Suppressor macrophage treated with lipopolysaccharide for 1 hour (primary cell): Measurements from ENCODE around the gene UBE2D2.
"Not testable (repeated sequence)": the region's sequence is repeated elsewhere in the genome, so short reads cannot be mapped to it uniquely, and the experiment has no call there.

Experiments
- DNase-seq, 3 donors: peaks; one replicate each; pipeline ENCODE4 v3.0.0-alpha.2; 2020 to 2022

UBE2D2 gene

GRCh38 chr5:139549162-139549894, 11.8 kb upstream of the UBE2D2 start:
- no peak for DNase-seq

GRCh38 chr5:139550051-139550872, 10.9 kb upstream of the UBE2D2 start:
- peak in 1 of 3 donors; percentile 15 for DNase-seq

- peak; percentile 30 to 62 (median 44) for DNase-seq
These were observed 9.8 kb upstream of the UBE2D2 start for GRCh38 chr5:139551191-139551889.

- DNase-seq: no peak
These were observed 8.1 kb upstream of the UBE2D2 start for GRCh38 chr5:139552893-139553575.

GRCh38 chr5:139554264-139554663, 6.9 kb upstream of the UBE2D2 start:
- no peak for DNase-seq

- DNase-seq: no peak
These were observed 3.3 kb upstream of the UBE2D2 start for GRCh38 chr5:139557811-139558210.

- peak; percentile 42 to 68 (median 44) for DNase-seq
These were observed 714 bp downstream of the UBE2D2 start for GRCh38 chr5:139561655-139562451.

- no peak for DNase-seq
These were observed 1.7 kb downstream of the UBE2D2 start for GRCh38 chr5:139562847-139563246.

GRCh38 chr5:139565411-139566305, 4.5 kb downstream of the UBE2D2 start:
- DNase-seq: peak; percentile 40 to 58 (median 52)

GRCh38 chr5:139566611-139567010, 5.5 kb downstream of the UBE2D2 start:
- DNase-seq: peak; percentile 33 to 57 (median 45)

GRCh38 chr5:139569270-139569955, 8.3 kb downstream of the UBE2D2 start:
- DNase-seq: peak in 2 of 3 donors; percentile 39 to 43

GRCh38 chr5:139571543-139571942, 10.4 kb downstream of the UBE2D2 start:
- no peak for DNase-seq

GRCh38 chr5:139571966-139572365, 10.8 kb downstream of the UBE2D2 start:
- DNase-seq: no peak

GRCh38 chr5:139574641-139575312, 13.6 kb downstream of the UBE2D2 start:
- DNase-seq: peak; percentile 36 to 47 (median 44)

GRCh38 chr5:139575313-139575646, 14.1 kb downstream of the UBE2D2 start:
- no peak for DNase-seq

GRCh38 chr5:139575751-139576150, 14.6 kb downstream of the UBE2D2 start:
- DNase-seq: no peak

GRCh38 chr5:139577689-139578290, 16.7 kb downstream of the UBE2D2 start:
- no peak for DNase-seq

- DNase-seq: no peak
These were observed 17.2 kb downstream of the UBE2D2 start for GRCh38 chr5:139578325-139578724.

- DNase-seq: not testable (repeated sequence)
These were observed 21.0 kb downstream of the UBE2D2 start for GRCh38 chr5:139582181-139582580.
